Nucleus accumbens (tissue), 56 donors: ENCODE data around the gene GRM7.

Source experiments
- DNase-seq, 56 donors: peaks; one replicate each; lab custom pipeline; 2025; lab: John Stamatoyannopoulos, UW

The GRM7 gene

DNA sequence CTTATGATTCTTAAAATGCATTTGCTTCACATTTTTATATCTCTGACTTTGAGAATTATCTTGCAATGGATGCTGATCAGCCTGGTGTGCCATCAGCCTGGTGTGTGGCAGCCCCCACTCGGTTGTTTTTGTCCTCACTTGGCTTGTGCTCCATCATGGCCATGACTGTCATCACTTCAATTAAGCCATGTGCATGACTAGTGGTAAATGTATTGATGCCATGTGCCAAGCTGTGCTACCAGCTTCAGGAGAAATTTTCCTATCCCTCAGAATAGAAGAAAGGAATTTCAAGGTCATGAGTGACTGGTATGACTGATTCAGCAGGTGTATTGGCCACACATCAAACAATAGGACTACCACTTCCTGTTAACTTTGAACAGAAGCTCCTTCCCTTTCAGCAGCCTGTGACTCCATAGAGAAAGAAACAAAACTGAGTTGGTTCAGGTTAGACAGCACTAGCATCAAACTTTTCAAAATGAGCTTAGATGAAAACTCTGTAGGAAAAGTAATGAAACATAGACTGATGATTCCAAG lies 251.7 kb downstream of the GRM7 start:
- DNase-seq = no peak

DNA sequence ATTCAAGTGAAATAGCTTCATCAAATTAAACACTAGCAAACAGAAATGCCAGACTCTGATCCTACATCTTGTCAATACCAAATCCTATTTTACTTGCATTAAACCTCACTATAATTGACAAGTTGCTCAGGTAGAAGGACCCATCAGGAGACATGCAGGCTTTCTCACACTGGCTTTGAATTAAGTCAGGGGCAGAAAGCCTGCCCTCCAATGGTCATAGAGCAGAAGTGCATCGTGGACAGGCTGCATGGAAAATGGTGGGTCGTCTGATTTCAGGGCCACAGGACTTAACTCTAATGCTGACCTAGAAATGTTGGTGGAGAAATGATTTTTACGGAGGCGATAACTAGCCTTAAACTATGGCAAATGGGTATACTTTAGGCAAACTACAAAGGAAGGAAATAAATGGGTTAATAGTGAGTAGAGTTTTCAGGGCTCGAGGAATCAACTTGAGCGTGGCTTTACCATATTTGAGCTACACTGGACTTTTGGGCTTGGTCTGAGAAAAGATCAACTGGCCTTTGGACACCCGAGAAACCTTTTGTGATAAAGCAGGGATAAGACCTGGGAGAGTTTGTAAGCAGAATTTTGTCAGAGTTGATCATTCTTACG lies 283.9 kb downstream of the GRM7 start:
- no peak for DNase-seq

DNA sequence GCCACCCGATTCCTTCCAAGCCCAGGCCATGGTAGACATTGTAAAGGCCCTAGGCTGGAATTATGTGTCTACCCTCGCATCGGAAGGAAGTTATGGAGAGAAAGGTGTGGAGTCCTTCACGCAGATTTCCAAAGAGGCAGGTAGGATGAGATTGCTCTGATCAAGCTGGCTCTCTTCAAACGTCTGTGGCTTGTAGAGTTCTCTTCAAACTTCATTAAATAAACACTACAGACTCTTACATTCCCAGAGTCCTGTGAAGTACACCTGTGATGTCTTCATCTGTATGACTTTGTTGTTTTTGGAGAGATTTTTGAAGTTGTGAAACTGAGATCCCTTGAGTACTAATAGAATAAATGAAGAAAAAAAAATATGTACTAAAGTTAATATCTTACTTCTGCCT lies 285.6 kb downstream of the GRM7 start:
- no peak for DNase-seq

DNA sequence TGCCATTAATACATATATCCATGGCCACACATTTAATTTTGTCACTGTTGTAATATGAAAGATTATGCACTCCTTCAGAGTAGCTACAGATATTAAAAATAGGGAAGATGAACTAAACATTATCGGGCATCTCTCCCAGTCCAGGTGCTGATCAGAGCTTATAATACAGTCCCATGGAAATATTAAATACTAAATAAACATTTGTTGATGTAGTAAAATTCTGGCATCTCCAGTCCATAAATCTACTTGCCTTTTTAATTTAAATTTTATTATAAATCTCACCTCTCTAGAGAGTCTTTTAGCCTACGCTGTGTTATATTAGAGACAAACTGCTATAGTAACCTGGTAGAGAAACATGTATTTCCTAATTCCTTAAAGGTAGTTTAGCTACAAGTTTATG lies 297.6 kb downstream of the GRM7 start:
- no peak for DNase-seq

DNA sequence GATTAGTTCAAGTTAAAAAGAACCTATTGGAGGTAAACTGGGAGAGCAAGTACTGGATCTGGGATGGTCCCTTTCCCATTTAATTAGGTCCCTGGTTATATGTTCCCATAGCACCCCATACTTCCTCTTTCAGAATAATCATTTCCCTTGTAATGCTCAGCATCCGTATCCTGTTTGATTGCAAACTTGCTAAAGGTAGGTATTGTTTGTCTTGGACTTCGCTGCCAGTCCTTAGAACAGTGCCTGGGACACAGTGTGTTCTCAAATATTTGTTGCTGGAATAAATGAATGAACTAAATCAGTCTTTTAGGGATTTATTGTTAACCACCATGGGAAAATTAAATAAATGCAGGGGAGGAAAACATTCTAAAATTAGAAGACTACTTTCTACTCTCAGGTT lies 299.8 kb downstream of the GRM7 start:
- no peak for DNase-seq

DNA sequence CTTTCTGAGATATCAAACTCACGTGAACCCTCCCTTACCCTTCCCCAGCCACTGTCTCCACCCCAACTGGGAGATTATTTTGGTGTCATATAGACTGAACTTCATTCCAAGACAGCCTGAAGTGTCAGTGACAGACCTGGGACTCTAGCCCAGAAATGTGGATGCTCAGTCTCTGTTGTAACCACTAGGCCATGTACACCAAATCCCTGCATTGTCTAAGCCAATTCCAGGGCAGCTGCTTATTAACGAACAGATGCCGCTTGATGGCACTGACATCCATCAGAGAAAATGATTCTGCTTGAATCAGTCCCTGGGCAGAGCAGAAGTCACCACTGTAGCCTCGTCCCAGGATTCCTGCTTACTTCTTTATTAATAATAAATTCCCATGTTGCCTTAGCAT lies 305.5 kb downstream of the GRM7 start:
- DNase-seq = peak in 2 of 56 donors; percentile 7 to 8

DNA sequence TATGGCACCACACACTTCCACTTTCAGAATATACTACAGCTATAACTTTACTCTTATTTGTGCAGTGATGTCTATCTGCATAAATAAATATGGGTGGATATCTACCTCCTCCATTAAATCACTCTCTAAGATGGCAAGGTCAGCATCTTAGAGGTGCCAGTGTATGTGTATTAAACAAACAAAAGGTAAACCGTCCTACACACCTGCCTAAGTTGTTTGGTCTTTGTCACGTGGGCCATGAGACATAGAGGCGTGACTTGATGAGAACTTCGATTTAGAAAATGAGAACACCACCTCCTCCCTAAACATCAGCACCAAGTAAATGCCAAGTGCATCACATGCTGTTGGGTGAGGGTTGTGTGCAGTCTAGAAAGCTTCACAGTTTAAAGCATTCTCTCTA lies 310.6 kb downstream of the GRM7 start:
- no peak for DNase-seq

DNA sequence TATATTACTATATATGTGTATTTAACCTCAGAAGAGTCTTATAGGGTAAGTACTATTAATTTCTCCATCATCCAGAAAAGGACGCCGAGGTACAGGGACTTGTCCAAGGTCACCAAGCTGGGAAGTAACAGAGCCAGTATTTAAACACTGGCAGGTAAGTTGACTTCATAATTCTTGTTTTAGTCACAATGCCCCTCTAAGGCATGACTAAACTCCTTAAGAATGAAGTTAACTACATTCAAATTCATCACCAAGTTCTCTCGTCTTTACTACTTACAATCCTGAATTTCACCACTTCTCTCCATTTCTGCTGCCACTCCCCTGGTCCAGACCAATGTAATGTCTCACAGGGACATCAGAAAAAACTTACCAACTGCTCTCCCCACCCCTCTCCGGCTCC lies 312.1 kb downstream of the GRM7 start:
- DNase-seq = no peak

DNA sequence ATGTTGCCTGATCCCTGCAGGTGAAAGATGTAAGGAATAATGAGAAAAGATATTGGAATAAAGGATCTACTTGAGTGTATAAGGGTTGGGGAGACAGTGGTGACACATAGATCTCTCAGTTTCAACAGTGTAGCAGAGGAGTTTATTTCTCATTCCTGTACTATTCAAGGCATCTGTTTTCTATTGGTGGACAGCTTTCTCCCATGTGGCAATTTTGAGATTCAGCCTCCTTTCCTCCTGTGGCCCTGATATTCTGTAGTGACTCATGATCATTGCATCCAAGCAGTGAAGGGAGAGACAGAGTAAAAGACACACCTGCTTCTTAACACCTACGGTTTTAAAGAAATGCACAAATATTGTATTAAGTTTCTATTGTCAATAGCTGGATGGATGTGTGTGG lies 327.6 kb downstream of the GRM7 start:
- DNase-seq = no peak

DNA sequence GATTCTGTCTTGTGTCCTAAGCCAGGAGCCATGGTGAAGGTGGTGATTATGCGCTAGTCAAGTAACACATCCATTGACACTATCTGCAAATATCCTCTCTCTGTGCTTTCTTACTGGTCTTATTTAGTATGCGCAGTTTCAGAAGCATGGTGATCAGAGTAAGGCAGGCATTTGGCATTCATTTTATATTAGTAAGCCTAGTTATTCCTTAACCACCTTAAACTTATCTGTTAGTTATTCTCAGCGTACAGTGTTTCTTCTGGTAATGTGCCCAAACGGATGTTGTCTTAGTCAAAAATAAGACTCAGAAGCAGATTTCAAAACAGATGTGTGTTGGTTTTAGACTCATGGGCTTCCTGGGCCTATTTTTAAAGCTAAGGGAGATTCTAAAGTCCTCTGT lies 329.2 kb downstream of the GRM7 start:
- DNase-seq = no peak

DNA sequence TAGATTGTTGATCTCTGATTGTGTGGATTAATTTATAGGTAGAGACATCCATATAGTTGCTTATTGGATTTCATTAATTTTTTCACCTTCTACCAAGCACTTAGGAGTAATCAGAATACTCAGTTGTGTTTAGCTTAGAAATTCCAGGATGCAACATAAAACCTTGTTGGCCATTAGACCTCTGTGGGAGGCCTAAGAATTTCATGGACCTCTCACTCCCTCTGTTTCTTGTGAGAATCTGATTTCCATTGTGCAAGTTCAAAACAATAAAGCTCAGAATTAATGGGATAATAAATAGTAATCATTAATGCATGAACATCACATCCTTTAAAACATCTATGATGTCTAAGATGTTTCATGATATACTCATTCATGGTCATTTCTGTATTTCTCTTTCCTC lies 332.4 kb downstream of the GRM7 start:
- DNase-seq = no peak

DNA sequence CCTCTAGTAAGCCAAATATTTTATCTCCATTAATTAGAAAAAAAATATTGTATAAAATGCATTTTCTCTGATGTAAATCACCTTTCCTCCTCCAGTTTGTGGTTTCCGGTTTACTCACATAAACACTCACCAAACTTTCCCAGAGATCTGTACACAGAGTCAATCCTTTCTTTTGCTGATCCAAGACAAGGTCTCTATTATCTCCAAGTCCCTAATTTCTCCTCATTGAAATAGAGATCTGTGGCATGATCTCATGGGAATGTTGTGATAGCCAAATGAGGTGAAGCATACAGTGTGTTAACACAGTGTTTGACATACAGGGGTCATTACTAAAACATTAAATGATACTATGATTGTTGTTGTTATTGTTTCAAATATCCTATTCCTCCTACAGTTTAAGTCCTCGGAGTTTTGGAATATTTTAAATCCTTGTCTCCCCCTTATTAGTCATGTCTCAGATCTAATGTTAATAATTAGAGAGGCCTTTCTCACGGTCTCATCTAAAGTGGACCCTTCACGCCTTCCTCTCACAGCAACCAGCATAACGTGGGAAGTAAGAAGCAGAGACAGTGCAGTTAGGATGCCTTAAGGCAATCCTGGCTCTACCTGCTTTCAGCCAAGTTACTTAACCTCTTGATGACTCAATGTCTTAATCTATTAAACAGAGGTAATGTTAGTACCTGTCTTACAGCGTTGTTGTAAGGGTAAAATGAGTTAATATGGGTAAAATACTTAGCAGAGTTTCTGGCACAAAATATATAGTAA lies 333.3 kb downstream of the GRM7 start:
- no peak for DNase-seq

DNA sequence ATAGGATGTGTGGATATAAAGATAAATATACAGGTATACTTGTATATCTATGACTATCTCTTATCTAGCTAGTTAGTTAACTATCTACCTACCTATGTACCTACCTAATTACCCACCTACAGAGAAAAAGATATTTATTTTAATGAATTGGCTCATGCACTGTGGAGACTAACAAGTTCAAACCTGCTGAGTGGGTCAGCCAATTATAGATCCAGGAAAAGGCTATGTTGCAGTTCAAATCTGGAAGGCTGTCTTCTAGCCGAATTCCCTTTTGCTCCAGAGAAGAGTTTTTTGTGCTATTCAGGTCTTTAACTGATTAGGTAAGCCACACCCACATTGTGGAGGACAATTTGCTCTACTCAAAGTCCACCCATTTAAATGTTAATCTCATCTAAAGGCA lies 335.0 kb downstream of the GRM7 start:
- DNase-seq = no peak

DNA sequence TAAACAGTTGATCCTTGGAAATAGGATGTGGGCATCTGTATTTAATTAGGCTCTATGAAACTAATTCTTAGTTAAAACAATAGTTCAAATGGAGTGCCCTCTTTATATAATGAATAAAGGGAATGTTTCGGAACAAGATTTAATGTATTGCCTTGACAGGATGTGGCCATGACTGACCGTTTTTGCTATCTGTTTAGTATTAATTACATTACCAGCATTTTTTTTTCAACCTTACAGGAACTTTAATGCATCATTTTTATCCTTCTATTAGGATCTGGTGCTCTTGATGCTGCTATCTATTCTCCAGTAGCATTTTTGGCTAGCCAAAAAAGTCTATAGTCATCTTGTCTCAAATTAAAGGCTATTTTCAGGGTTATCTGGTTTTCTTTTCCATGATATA lies 340.9 kb downstream of the GRM7 start:
- no peak for DNase-seq

DNA sequence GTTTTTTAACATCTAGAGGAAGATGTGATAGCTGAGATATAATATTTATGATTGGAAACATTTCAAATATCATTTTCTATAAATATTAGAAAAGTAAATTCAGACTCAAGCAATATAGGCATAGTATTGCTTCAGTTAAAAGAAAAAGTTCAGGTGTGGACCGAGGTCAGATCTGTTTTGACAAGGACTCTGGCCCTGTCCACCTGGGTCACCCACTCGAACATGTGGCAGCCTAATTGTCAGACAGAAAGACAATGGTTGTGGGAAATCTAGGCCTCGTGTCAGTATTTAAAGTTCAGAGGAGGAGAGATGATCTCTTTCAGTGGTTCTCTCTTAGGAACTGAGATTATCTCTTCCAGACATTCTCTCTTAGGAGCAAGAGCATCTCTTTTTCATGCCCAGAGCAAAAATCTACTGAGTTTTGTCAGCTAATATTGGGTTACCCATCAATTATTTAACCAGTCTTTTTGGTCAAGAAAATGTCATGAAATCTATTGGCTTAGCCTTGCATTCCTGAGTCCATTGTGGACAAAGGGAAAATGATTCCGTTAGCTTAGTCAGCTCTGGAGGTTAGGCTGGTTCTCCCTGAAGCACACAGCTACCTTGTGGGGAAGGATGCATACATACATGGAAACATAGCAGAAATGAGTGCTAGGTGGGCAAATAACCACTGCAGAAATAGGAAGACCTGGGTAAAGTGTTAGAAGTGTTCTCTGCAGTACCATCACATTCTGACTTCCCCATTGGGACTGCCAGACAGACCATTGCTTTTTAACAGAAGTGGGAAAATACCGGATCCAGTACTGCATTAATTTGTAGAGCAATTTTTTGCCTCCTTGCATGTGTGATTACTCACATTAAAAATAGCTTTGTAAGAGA lies 343.3 kb downstream of the GRM7 start:
- DNase-seq = no peak

DNA sequence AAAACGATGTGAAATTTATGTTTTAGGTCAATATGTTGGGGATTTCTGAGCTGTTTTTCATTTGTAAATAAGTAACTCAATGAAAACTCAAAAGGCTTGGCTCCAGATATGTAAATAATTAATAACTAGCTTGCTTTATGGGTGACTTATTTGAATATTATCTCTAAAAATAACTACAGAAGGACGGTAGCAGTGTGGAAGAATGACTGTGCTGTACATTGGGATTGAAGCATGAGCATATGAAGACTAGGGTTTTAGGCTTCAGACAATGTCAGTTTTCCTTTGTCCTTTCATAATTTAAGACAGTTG lies 343.9 kb downstream of the GRM7 start:
- DNase-seq = no peak

DNA sequence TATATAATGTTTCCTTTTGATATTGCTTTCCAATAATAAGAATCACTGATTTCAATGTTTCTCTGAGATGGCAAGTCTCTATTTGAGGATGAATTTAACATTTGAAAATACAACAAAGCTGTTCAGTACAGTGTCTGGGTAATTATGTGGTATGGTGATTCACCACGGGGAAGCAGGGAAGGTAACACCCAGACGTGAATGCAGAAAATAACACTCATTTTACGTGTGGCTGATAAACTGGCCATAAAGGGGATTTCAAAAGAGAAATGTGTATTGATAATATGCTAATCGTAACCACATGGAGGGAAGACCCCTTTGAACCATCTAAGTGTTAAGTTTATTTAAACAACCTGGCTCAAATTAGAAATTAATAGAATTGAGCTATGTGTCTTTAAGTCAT lies 344.6 kb downstream of the GRM7 start:
- DNase-seq = no peak

DNA sequence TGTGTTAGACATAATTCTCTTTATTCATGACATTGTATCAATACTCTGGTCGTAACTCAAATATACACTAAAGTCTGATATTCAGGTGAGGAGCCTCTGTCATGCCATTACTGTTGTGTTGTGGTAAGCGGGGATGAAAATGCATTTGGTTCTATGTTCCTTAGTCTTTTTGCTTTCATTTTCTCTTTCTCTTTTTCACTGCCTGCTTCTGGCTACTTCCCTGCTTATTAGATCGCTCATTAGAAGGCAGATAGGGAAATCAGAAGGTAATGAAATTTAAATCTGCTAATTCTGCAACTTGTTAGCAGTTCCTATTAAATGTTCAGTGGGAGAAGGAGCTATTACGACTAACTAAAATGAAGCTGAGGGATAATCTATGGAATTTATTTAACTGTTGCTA lies 345.0 kb downstream of the GRM7 start:
- DNase-seq = no peak

DNA sequence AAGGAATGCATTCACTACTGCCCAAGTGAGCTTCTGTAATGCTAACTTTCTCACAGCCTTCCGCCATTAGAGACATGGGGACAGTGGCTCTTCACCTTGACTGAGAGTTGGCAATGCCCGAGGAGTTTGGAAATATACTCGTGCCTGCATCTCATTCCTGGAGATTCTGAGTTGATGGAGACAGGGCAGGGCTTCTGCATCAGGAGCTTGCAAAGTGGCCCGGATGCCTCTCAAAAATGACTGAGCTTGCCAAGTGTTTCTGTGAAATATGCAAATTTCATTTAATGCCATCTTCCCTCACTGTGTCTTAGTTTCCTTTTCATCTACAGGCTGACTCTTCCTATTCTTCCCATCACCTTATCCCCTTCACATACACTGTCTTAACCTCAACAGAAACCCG lies 346.2 kb downstream of the GRM7 start:
- no peak for DNase-seq

DNA sequence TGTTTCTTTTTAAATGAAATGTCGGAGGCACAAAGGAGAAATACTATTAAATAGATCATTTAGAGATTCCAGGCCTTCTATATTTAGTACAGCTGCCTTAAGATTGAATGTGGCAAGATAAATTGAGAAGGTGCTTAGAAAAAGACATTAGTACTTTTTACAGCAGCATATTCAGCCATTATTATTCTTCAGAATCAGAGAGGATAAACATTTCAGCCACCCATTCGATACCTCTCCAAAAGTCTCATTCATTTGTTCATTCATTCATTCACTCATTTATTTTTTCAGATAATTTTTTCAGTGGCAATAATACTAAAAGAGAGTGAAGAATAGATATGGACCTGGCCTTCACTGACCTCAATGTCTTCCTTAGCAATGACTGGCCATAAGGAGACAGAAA lies 347.0 kb downstream of the GRM7 start:
- no peak for DNase-seq

DNA sequence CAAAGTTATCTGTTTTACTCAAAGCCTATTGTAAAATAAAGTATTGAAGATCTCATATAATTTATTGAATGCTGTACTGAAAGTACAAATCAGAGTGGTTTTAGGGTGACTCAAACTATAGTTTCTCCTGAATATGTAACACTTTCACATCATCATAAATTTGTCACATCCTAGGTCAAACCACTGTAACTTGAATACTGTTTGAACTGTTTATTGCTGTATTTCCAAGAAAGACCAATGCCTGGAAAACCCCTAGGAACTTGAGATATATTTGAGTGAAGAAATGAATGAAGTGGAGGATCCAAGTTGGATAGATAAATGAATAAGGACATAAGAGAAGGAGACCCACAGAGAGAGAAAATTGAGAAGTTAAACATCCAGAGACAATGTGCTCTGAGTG lies 348.2 kb downstream of the GRM7 start:
- DNase-seq = no peak

DNA sequence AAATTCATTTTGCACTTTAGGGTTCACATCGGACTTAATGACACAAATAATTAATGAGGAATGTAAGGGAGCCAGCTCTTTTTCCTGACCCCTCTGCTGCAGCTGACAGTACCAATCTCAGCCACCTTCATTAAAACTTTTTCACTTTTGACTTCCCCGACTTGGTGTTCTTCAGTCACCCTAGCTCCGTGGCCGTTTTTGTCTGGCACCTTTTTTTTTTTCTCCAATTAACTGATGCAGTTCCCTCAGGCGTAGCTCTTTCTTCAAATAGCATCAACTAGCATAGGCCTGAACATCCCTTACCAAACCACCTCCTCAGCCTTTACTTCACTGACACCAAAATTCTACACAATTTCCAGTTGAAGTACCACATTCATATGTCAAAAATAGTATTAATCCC lies 350.8 kb downstream of the GRM7 start:
- no peak for DNase-seq
